HepG2 (cell line): ENCODE measurements around the gene TLK1. TPM values are rescaled to one million over a fixed set of nuclear protein-coding genes. Genes with fewer than 3 reads are reported as not detected.

Experiments used
- ATAC-seq: fragments of 200-7000 bp; cut with Tn5 transposase; 3 replicates; pipeline ENCODE4 v1.9.1; 2020; ENCODE audit warnings: mild to moderate bottlenecking, moderate library complexity
- BruUV-seq: library from RNA; stranded (reverse); fragments of 400-500 nt; replicated peaks from 2 replicates; lab custom pipeline; 2021; lab: Mats Ljungman, UMichigan
- CTCF ChIA-PET: fragments of 300-600 bp; formaldehyde crosslinking; extraction: SDS; loops from one replicate; lab custom pipeline; 2021; ENCODE audit warnings: low total read pairs, inconsistent platforms, low intra/inter-chr PET ratio; lab: Yijun Ruan, JAX
- POLR2A ChIA-PET: fragments of 350-600 bp; sonication (Branson Sonifier 250); formaldehyde crosslinking; loops from one replicate; lab custom pipeline; 2020; ENCODE audit warnings: antibody characterized with exemption, inconsistent platforms; lab: Yijun Ruan, JAX
- DNase-seq: peaks from one replicate; pipeline ENCODE4 v3.0.0-alpha.2; 2015; ENCODE audit warnings: low spot score
- FAIRE-seq: peaks from 3 replicates; lab custom pipeline; 2011; peaks lifted over from hg19 to GRCh38; lab: Jason Lieb, UNC
- H2AFZ ChIP-seq: one replicate; pipeline ENCODE4 v1.6.1; 2011; ENCODE audit warnings: low read length, inconsistent platforms
- H3K27ac ChIP-seq: fragments of 300-600 bp; 3 replicates; pipeline ENCODE4 v1.8.0; 2011; ENCODE audit warnings: mixed run types, mild to moderate bottlenecking, mixed read lengths, low read length, inconsistent platforms; ENCODE audit not compliant: insufficient read depth; ENCODE audit errors: extremely low read length
- H3K27me3 ChIP-seq, 2 experiments: fragments of 200-600 bp in 1 of 2; 2 replicates in 1 of 2; 3 replicates in 1 of 2; pipeline versions ENCODE4 v1.6.0 to v1.8.0; 2011; ENCODE audit warnings: low read length in 2 of 2, mild to moderate bottlenecking in 2 of 2, moderate library complexity in 2 of 2, inconsistent platforms in 1 of 2; ENCODE audit not compliant: insufficient read depth in 2 of 2, control insufficient read depth in 1 of 2
- H3K36me3 ChIP-seq, 2 experiments: fragments of 200-600 bp in 1 of 2; replicated peaks in 1 of 2; 2 replicates in 1 of 2; 3 replicates in 1 of 2; pipeline versions ENCODE4 v1.5.1 to v1.8.0; 2011; ENCODE audit warnings: low read length in 2 of 2, inconsistent platforms in 1 of 2; ENCODE audit not compliant: insufficient read depth in 2 of 2, control insufficient read depth in 1 of 2
- H3K4me1 ChIP-seq: 2 replicates; pipeline ENCODE4 v1.5.1; 2012; ENCODE audit warnings: low read length, inconsistent platforms; ENCODE audit not compliant: insufficient read depth
- H3K4me2 ChIP-seq: 2 replicates; pipeline ENCODE4 v1.6.0; 2011; ENCODE audit warnings: low read depth, low read length, inconsistent platforms
- H3K4me3 ChIP-seq, 3 experiments: fragments of 200-600 bp in 1 of 3; sonication (generic), shearing (Covaris generic) in 1 of 3; replicated peaks in 1 of 3; 2 replicates each; pipeline ENCODE4 v1.5.1; 2011 to 2016; ENCODE audit warnings: low read length in 3 of 3, inconsistent platforms in 2 of 3, low read depth in 2 of 3, mild to moderate bottlenecking in 2 of 3, control low read depth in 1 of 3, mixed read lengths in 1 of 3; ENCODE audit not compliant: insufficient read depth in 1 of 3
- H3K79me2 ChIP-seq: one replicate; pipeline ENCODE4 v1.6.1; 2011; ENCODE audit warnings: low read length, inconsistent platforms; ENCODE audit not compliant: insufficient read depth
- H3K9ac ChIP-seq: 2 replicates; pipeline ENCODE4 v1.6.0; 2011; ENCODE audit warnings: mild to moderate bottlenecking, low read depth, low read length, inconsistent platforms; ENCODE audit not compliant: insufficient read depth
- H3K9me3 ChIP-seq: 2 replicates; pipeline ENCODE4 v1.5.1; 2012; ENCODE audit warnings: mild to moderate bottlenecking, low read length
- H4K20me1 ChIP-seq: 2 replicates; pipeline ENCODE4 v1.6.0; 2011; ENCODE audit warnings: inconsistent platforms, mild to moderate bottlenecking, low read length, moderate library complexity; ENCODE audit not compliant: insufficient read depth
- CBX2 ChIP-seq, 2 experiments: fragments of 200-600 bp in 1 of 2; sonication (generic); formaldehyde crosslinking in 1 of 2; IDR thresholded peaks; 2 replicates each; pipeline versions ENCODE4 v1.7.0 to v1.8.1; 2018 to 2022; ENCODE audit warnings: low read depth in 2 of 2, low read length in 1 of 2, mild to moderate bottlenecking in 1 of 2, missing genetic modification reagents in 1 of 2
- CHD2 ChIP-seq: IDR thresholded peaks from 2 replicates; pipeline ENCODE4 v1.6.1; 2011; ENCODE audit warnings: low read depth, low read length, improper control_type of control experiment
- DMAP1 ChIP-seq: IDR thresholded peaks from 2 replicates; pipeline ENCODE4 v1.6.1; 2016
- ELF4 ChIP-seq: sonication (generic); formaldehyde crosslinking; IDR thresholded peaks from 2 replicates; pipeline ENCODE4 v1.5.0; 2020; ENCODE audit warnings: missing genetic modification reagents, mild to moderate bottlenecking, moderate library complexity, borderline replicate concordance
- FOSL1 ChIP-seq: sonication (generic); formaldehyde crosslinking; IDR thresholded peaks from 2 replicates; pipeline ENCODE4 v1.9.0; 2021; ENCODE audit warnings: missing genetic modification reagents, borderline replicate concordance
- FOXK1 ChIP-seq: sonication (generic); formaldehyde crosslinking; IDR thresholded peaks from 2 replicates; pipeline ENCODE4 v1.4.0; 2020; ENCODE audit warnings: low read depth, missing genetic modification reagents, borderline replicate concordance
- GTF3A ChIP-seq: sonication (generic); formaldehyde crosslinking; conservative IDR thresholded peaks from 2 replicates; pipeline ENCODE4 v1.4.0; 2020; ENCODE audit warnings: mild to moderate bottlenecking, missing genetic modification reagents
- KAT2B ChIP-seq: fragments of 150-350 bp; IDR thresholded peaks from 2 replicates; pipeline ENCODE4 v1.6.1; 2014; ENCODE audit warnings: low read depth, low read length, borderline replicate concordance
- KDM1A ChIP-seq: IDR thresholded peaks from 2 replicates; pipeline ENCODE4 v1.6.1; 2016; ENCODE audit warnings: missing compliant biosample characterization
- MZF1 ChIP-seq: sonication (generic); formaldehyde crosslinking; IDR thresholded peaks from 2 replicates; pipeline ENCODE4 v1.8.1; 2023; ENCODE audit warnings: mild to moderate bottlenecking, missing genetic modification reagents, borderline replicate concordance
- NFE2 ChIP-seq: sonication (generic); formaldehyde crosslinking; IDR thresholded peaks from 2 replicates; pipeline ENCODE4 v1.4.0; 2020; ENCODE audit warnings: missing genetic modification reagents
- PAX8 ChIP-seq: sonication (generic); formaldehyde crosslinking; IDR thresholded peaks from 2 replicates; pipeline ENCODE4 v1.8.0; 2022; ENCODE audit warnings: mild to moderate bottlenecking, missing genetic modification reagents, borderline replicate concordance
- SOX5 ChIP-seq: IDR thresholded peaks from 2 replicates; pipeline ENCODE4 v1.6.1; 2016; ENCODE audit warnings: borderline replicate concordance
- XRCC5 ChIP-seq: fragments of 200-400 bp; formaldehyde crosslinking; optimal IDR thresholded peaks from 2 replicates; pipeline ENCODE3; 2017; ENCODE audit warnings: mild to moderate bottlenecking, low read length
- ZBTB37 ChIP-seq: sonication (generic); formaldehyde crosslinking; IDR thresholded peaks from 2 replicates; pipeline ENCODE4 v1.4.0; 2020; ENCODE audit warnings: mild to moderate bottlenecking, missing genetic modification reagents
- ZFP36 ChIP-seq: fragments of 150-350 bp; IDR thresholded peaks from 2 replicates; pipeline ENCODE4 v1.6.1; 2018; ENCODE audit warnings: borderline replicate concordance, low read length, low read depth; ENCODE audit not compliant: partially characterized antibody
- ZKSCAN5 ChIP-seq: sonication (generic); formaldehyde crosslinking; IDR thresholded peaks from 2 replicates; pipeline ENCODE4 v1.5.1; 2020; ENCODE audit warnings: mild to moderate bottlenecking, missing genetic modification reagents
- ZNF543 ChIP-seq: sonication (generic); formaldehyde crosslinking; IDR thresholded peaks from 2 replicates; pipeline ENCODE4 v1.4.0; 2020; ENCODE audit warnings: mild to moderate bottlenecking, missing genetic modification reagents
- ZNF644 ChIP-seq: IDR thresholded peaks from 2 replicates; pipeline ENCODE4 v1.6.1; 2016; ENCODE audit warnings: low read depth
- ZNF841 ChIP-seq: sonication (generic); formaldehyde crosslinking; IDR thresholded peaks from 2 replicates; pipeline ENCODE4 v1.8.1; 2023; ENCODE audit warnings: missing genetic modification reagents, borderline replicate concordance
- WGBS: methylation state at CpG from one replicate; pipeline ENCODE4 v1.1.6; 2017; ENCODE audit warnings: low lambda C conversion rate; 5-methylcytosine and 5-hydroxymethylcytosine counted together
- in situ Hi-C: cut with HindIII; loops from 2 replicates; pipeline ENCODE4 v1.10.0; 2017; ENCODE audit warnings: low pct_unique_long_range_greater_than_20kb; ENCODE audit not compliant: extremely low pct_ligation_motif_present
- intact Hi-C: fragments of 100-400 bp; cut with micrococcal nuclease; formaldehyde crosslinking; loops from one replicate; pipeline ENCODE4 v1.10.0; 2022; ENCODE audit not compliant: unreplicated experiment
- polyA plus RNA-seq, 8 experiments: library from polyadenylated mRNA; depleted of rRNA in 3 of 8; stranded (reverse) in 7 of 8; unstranded in 1 of 8; fragments of >200 nt; fragmentation: Illumina TruSeq in 4 of 8; extraction: Trizol in 4 of 8; gene quantifications; 2 replicates each; pipeline versions ENCODE4 v1.2.1 to v1.2.3, GENCODE V29; 2011 to 2016; ENCODE audit warnings: low read depth in 4 of 8, missing spikeins in 1 of 8, mixed read lengths in 1 of 8; ENCODE audit not compliant: insufficient read depth in 1 of 8
- total RNA-seq, 5 experiments: library from RNA; depleted of rRNA; stranded (reverse); fragments of >200 nt; fragmentation: Illumina TruSeq; extraction: Trizol; gene quantifications; 2 replicates each; pipeline ENCODE4 v1.2.3, GENCODE V29; 2016; ENCODE audit warnings: low read depth in 1 of 5

Gene TLK1
- total and polyA plus RNA-seq, 2 of the 13 experiments (the other 11 are each of a cell fraction or from before 2014, with no cell fraction given): 16.8 to 28.7 TPM

GRCh38 chr2:171036532-171036931 is 124.2 kb downstream of the TLK1 start:
- POLR2A ChIA-PET: no interaction called here
- TF ChIP-seq FOSL1 (no peak), KDM1A (CRISPR knock-in tag) (no peak), MZF1 (CRISPR knock-in tag) (no peak), DMAP1 (CRISPR knock-in tag) (no peak), ZNF841 (CRISPR knock-in tag) (no peak), ZFP36 (no peak), ZNF543 (no peak), CHD2 (no peak), XRCC5 (no peak), FOXK1 (CRISPR knock-in tag) (no peak), GTF3A (CRISPR knock-in tag) (no peak), ZBTB37 (CRISPR knock-in tag) (no peak), SOX5 (CRISPR knock-in tag) (no peak), NFE2 (CRISPR knock-in tag) (no peak), CBX2 (IDR thresholded peaks at IDR 0.05; ENCODE audit: low read depth, low read length) (no peak), CBX2 (CRISPR knock-in tag; IDR thresholded peaks at IDR 0.05; ENCODE audit: low read depth) (no peak), KAT2B (no peak), PAX8 (CRISPR knock-in tag) (no peak), ZNF644 (CRISPR knock-in tag) (no peak), ZKSCAN5 (CRISPR knock-in tag) (no peak), ELF4 (CRISPR knock-in tag) (no peak)
- in situ Hi-C loops (no loop called here), intact Hi-C loops (no loop called here)
- no peaks in the 10 kb centered on the region for H3K9me3 ChIP-seq
- 99% methylated on average over 2 of the region's 2 CpGs for WGBS
- no peaks in the 10 kb centered on the region for H3K27me3 ChIP-seq
- no peak for DNase-seq
- FAIRE-seq: no peak
- no peak overlapping the region for H3K4me2 ChIP-seq
- H2AFZ ChIP-seq: no peak overlapping the region
- BruUV-seq: no TSS peak
- no peaks in the 10 kb centered on the region for H3K79me2 ChIP-seq
- H3K9ac ChIP-seq: no peak overlapping the region
- CTCF ChIA-PET: no interaction called here
- H3K4me1 ChIP-seq: no peaks in the 10 kb centered on the region
- H4K20me1 ChIP-seq: no peaks in the 10 kb centered on the region
- no peak overlapping the region for H3K27ac ChIP-seq
- peaks cover 9 to 78% of the 10 kb centered on the region in 2 experiments for H3K36me3 ChIP-seq
- H3K4me3 ChIP-seq: no peak overlapping the region
- ATAC-seq: no peak
